Astrocyte of the spinal cord (primary cell): Measurements from ENCODE around the gene SLC4A3.
"Not testable (repeated sequence)": the region's sequence is repeated elsewhere in the genome, so short reads cannot be mapped to it uniquely, and the experiment has no call there.

ENCODE experiments used
- DNase-seq: peaks from one replicate; pipeline ENCODE4 v3.0.0; 2011; ENCODE audit warnings: low read depth, low spot score
- H3K4me3 ChIP-seq: 2 replicates; pipeline ENCODE4 v1.5.1; 2011; ENCODE audit warnings: low read depth, mild to moderate bottlenecking, low read length, moderate library complexity
- CTCF ChIP-seq: IDR thresholded peaks from 2 replicates; pipeline ENCODE4 v1.5.1; 2012; ENCODE audit warnings: low read depth, mild to moderate bottlenecking, low read length, inconsistent platforms
- in situ Hi-C: cut with HindIII; loops from 2 replicates; pipeline ENCODE4 v1.10.0; 2017; ENCODE audit warnings: low sequenced_read_pairs

The SLC4A3 gene

GRCh38 chr2:219645631-219646527 lies 18.4 kb downstream of the SLC4A3 start:
- no peak for TF ChIP-seq CTCF
- in situ Hi-C loops, result no loop called here
- H3K4me3 ChIP-seq, result no peak overlapping the region
- DNase-seq, result peak; percentile 80

GRCh38 chr2:219648176-219648575 lies 20.7 kb downstream of the SLC4A3 start:
- no peak for TF ChIP-seq CTCF
- no peak for DNase-seq
- no peak overlapping the region for H3K4me3 ChIP-seq
- in situ Hi-C loops, result no loop called here

GRCh38 chr2:219648963-219649362 lies 21.5 kb downstream of the SLC4A3 start:
- in situ Hi-C loops, result no loop called here
- H3K4me3 ChIP-seq, result no peak overlapping the region
- DNase-seq, result no peak
- no peak for TF ChIP-seq CTCF

- TF ChIP-seq CTCF, result no peak
- DNase-seq, result no peak
- in situ Hi-C loops, result no loop called here
- H3K4me3 ChIP-seq, result no peak overlapping the region
Measured at GRCh38 chr2:219650426-219651248, 23.2 kb downstream of the SLC4A3 start.

- H3K4me3 ChIP-seq, DNase-seq, in situ Hi-C loops: not testable (repeated sequence)
Measured at GRCh38 chr2:219651656-219652055, 24.2 kb downstream of the SLC4A3 start.

GRCh38 chr2:219656526-219656925 lies 29.1 kb downstream of the SLC4A3 start:
- in situ Hi-C loops, result no loop called here
- no peak overlapping the region for H3K4me3 ChIP-seq
- TF ChIP-seq CTCF, result no peak
- peak; percentile 39 for DNase-seq
